PFSK-1 (cell line): Measurements from ENCODE around the gene DLGAP1.

Experiments
- FOXP2 ChIP-seq: optimal IDR thresholded peaks from 2 replicates; pipeline ENCODE3; 2011; ENCODE audit warnings: borderline replicate concordance, control low read depth, inconsistent platforms; ENCODE audit not compliant: insufficient read depth; ENCODE audit errors: extremely low read length, extremely low read depth
- POLR2AphosphoS5 ChIP-seq: IDR thresholded peaks from 2 replicates; pipeline ENCODE4 v1.6.1; 2012; ENCODE audit warnings: low read depth, mild to moderate bottlenecking, control low read depth, low read length, moderate library complexity
- SIN3A ChIP-seq: IDR thresholded peaks from 2 replicates; pipeline ENCODE4 v1.6.1; 2012; ENCODE audit warnings: mild to moderate bottlenecking, low read length, moderate library complexity, borderline replicate concordance; ENCODE audit not compliant: insufficient read depth
- TAF1 ChIP-seq: IDR thresholded peaks from 2 replicates; pipeline ENCODE4 v1.6.1; 2012; ENCODE audit warnings: low read length, control low read depth, borderline replicate concordance; ENCODE audit not compliant: insufficient read depth
- TF ChIP-seq, protein P1 (sequence below), 2 experiments: IDR thresholded peaks; 2 replicates each; pipeline versions ENCODE4 v1.6.1 to v1.8.0; 2011 to 2012; ENCODE audit warnings: low read depth in 2 of 2, low read length in 2 of 2, control low read depth in 1 of 2, inconsistent platforms in 1 of 2, mild to moderate bottlenecking in 1 of 2, moderate library complexity in 1 of 2; ENCODE audit not compliant: insufficient read depth in 1 of 2

DLGAP1 gene

GRCh38 chr18:4309227-4309626 is 145.9 kb downstream of the DLGAP1 start:
- TF ChIP-seq, protein P1, sequence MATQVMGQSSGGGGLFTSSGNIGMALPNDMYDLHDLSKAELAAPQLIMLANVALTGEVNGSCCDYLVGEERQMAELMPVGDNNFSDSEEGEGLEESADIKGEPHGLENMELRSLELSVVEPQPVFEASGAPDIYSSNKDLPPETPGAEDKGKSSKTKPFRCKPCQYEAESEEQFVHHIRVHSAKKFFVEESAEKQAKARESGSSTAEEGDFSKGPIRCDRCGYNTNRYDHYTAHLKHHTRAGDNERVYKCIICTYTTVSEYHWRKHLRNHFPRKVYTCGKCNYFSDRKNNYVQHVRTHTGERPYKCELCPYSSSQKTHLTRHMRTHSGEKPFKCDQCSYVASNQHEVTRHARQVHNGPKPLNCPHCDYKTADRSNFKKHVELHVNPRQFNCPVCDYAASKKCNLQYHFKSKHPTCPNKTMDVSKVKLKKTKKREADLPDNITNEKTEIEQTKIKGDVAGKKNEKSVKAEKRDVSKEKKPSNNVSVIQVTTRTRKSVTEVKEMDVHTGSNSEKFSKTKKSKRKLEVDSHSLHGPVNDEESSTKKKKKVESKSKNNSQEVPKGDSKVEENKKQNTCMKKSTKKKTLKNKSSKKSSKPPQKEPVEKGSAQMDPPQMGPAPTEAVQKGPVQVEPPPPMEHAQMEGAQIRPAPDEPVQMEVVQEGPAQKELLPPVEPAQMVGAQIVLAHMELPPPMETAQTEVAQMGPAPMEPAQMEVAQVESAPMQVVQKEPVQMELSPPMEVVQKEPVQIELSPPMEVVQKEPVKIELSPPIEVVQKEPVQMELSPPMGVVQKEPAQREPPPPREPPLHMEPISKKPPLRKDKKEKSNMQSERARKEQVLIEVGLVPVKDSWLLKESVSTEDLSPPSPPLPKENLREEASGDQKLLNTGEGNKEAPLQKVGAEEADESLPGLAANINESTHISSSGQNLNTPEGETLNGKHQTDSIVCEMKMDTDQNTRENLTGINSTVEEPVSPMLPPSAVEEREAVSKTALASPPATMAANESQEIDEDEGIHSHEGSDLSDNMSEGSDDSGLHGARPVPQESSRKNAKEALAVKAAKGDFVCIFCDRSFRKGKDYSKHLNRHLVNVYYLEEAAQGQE (IDR thresholded peaks at IDR 0.05; ENCODE audit: insufficient read depth in 1 of 2, low read depth in 2 of 2, low read length in 2 of 2), result no peak
- TF ChIP-seq TAF1 (no peak), SIN3A (no peak), FOXP2 (no peak), POLR2AphosphoS5 (no peak)

DNA sequence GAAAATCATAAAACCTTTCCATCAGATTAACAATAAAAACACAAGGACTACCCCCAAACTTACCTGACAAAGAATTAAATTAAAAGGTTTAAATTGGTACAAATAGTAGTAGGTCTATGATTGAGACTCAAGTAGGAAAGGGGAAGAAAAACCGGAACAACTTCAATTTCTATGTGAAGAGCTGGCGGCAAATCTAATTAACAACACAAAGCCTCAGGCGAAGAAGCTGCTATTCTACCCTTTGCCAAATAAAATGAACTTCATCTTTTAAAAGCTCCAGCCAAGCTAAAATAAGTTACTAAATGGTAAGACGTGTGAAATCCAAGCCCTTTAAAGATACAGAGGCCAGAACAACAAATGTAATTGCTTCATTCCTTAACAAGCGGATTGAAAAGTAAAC is 146.5 kb downstream of the DLGAP1 start:
- no peak for TF ChIP-seq POLR2AphosphoS5
- TF ChIP-seq, protein P1 (IDR thresholded peaks at IDR 0.05; ENCODE audit: insufficient read depth in 1 of 2, low read depth in 2 of 2, low read length in 2 of 2), result no peak
- no peak for TF ChIP-seq SIN3A
- TF ChIP-seq TAF1, result no peak
- TF ChIP-seq FOXP2, result no peak

GRCh38 chr18:4299395-4299794 is 155.7 kb downstream of the DLGAP1 start:
- no peak for TF ChIP-seq SIN3A

DNA sequence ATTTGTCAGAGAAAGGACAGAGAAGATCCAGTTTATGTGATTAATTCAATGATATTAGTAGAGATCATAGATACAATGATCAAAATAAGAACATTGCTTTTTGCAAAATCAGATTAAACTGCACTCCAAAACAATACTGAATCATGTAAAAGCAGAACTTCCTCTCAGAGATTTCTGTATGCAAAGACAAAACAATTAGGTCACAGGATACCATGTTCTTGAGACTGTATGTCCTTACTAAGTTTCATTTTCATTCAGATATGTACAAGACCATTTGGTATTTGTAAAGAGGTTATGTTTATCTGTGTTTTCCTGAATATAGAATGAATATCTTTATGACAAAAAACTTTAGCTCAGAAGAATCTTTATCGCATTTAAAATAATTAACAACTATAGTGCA is 161.8 kb downstream of the DLGAP1 start:
- no peak for TF ChIP-seq TAF1
- no peak for TF ChIP-seq FOXP2
- TF ChIP-seq, protein P1 (IDR thresholded peaks at IDR 0.05; ENCODE audit: insufficient read depth in 1 of 2, low read depth in 2 of 2, low read length in 2 of 2), result no peak
- TF ChIP-seq POLR2AphosphoS5, result no peak
- TF ChIP-seq SIN3A, result no peak

GRCh38 chr18:4292696-4293095 is 162.4 kb downstream of the DLGAP1 start:
- TF ChIP-seq TAF1 (no peak), SIN3A (no peak), FOXP2 (no peak), POLR2AphosphoS5 (no peak)
- TF ChIP-seq, protein P1 (IDR thresholded peaks at IDR 0.05; ENCODE audit: insufficient read depth in 1 of 2, low read depth in 2 of 2, low read length in 2 of 2), result no peak
